Measurements from ENCODE around the gene C16orf54. TPM values are rescaled to one million over a fixed set of nuclear protein-coding genes. Genes with fewer than 3 reads are reported as not detected.
"Not testable (repeated sequence)": the region's sequence is repeated elsewhere in the genome, so short reads cannot be mapped to it uniquely, and the experiment has no call there.

Gene C16orf54
- total and polyA plus RNA-seq, 10 of the 15 experiments (the other 5 are each of a cell fraction or from before 2014, with no cell fraction given) = 2.1 to 13.3 (median 5.4) TPM

GRCh38 chr16:29694384-29695195 is 51.2 kb downstream of the C16orf54 start (continued):
- TF ChIP-seq, protein P1, sequence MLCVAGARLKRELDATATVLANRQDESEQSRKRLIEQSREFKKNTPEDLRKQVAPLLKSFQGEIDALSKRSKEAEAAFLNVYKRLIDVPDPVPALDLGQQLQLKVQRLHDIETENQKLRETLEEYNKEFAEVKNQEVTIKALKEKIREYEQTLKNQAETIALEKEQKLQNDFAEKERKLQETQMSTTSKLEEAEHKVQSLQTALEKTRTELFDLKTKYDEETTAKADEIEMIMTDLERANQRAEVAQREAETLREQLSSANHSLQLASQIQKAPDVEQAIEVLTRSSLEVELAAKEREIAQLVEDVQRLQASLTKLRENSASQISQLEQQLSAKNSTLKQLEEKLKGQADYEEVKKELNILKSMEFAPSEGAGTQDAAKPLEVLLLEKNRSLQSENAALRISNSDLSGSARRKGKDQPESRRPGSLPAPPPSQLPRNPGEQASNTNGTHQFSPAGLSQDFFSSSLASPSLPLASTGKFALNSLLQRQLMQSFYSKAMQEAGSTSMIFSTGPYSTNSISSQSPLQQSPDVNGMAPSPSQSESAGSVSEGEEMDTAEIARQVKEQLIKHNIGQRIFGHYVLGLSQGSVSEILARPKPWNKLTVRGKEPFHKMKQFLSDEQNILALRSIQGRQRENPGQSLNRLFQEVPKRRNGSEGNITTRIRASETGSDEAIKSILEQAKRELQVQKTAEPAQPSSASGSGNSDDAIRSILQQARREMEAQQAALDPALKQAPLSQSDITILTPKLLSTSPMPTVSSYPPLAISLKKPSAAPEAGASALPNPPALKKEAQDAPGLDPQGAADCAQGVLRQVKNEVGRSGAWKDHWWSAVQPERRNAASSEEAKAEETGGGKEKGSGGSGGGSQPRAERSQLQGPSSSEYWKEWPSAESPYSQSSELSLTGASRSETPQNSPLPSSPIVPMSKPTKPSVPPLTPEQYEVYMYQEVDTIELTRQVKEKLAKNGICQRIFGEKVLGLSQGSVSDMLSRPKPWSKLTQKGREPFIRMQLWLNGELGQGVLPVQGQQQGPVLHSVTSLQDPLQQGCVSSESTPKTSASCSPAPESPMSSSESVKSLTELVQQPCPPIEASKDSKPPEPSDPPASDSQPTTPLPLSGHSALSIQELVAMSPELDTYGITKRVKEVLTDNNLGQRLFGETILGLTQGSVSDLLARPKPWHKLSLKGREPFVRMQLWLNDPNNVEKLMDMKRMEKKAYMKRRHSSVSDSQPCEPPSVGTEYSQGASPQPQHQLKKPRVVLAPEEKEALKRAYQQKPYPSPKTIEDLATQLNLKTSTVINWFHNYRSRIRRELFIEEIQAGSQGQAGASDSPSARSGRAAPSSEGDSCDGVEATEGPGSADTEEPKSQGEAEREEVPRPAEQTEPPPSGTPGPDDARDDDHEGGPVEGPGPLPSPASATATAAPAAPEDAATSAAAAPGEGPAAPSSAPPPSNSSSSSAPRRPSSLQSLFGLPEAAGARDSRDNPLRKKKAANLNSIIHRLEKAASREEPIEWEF (IDR thresholded peaks at IDR 0.05; ENCODE audit: insufficient replicate concordance, low read depth, low read length) = no peak
- TF ChIP-seq SUZ12 (IDR thresholded peaks at IDR 0.05; ENCODE audit: unreplicated experiment) = no peak
- TF ChIP-seq, protein P2, sequence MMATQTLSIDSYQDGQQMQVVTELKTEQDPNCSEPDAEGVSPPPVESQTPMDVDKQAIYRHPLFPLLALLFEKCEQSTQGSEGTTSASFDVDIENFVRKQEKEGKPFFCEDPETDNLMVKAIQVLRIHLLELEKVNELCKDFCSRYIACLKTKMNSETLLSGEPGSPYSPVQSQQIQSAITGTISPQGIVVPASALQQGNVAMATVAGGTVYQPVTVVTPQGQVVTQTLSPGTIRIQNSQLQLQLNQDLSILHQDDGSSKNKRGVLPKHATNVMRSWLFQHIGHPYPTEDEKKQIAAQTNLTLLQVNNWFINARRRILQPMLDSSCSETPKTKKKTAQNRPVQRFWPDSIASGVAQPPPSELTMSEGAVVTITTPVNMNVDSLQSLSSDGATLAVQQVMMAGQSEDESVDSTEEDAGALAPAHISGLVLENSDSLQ (IDR thresholded peaks at IDR 0.05) = 0 out of 2 replicates have a peak, but pooled peaks have one; percentile 12
- TF ChIP-seq IKZF1 (conservative IDR thresholded peaks at IDR 0.05) = no peak
- TF ChIP-seq SUPT20H (IDR thresholded peaks at IDR 0.05; ENCODE audit: borderline replicate concordance, control insufficient read depth, low read depth, low read length) = no peak
- TF ChIP-seq ESRRA (IDR thresholded peaks at IDR 0.05; ENCODE audit: low read length) = no peak
- no peak for TF ChIP-seq USF1 (IDR thresholded peaks at IDR 0.05; ENCODE audit: borderline replicate concordance, extremely low read length, insufficient read depth, low read depth, low read length)

GRCh38 chr16:29692606-29693005 is 53.2 kb downstream of the C16orf54 start:
- SMC1A ChIA-PET (ENCODE audit: uncharacterized antibody, unreplicated experiment) = not testable (repeated sequence)

More at GRCh38 chr16:29692606-29693005, 53.2 kb downstream of the C16orf54 start:
- intact Hi-C loops (cut with micrococcal nuclease; ENCODE audit: unreplicated experiment); FAIRE-seq; H3K79me2 ChIP-seq (ENCODE audit: control insufficient read depth, insufficient read depth, low read length); H3K27ac ChIP-seq (ENCODE audit: control insufficient read depth, insufficient read depth); ATAC-seq; RAD21 ChIA-PET (ENCODE audit: unreplicated experiment); DNase-seq (ENCODE audit: low read depth, low spot score); H3K27me3 ChIP-seq (replicated peaks in 1 of 2; ENCODE audit: control insufficient read depth in 2 of 2, insufficient read depth in 2 of 2, low read length in 1 of 2); H4K20me1 ChIP-seq (ENCODE audit: control insufficient read depth, insufficient read depth); in situ Hi-C loops (cut with MboI); BruUV-seq (replicated peaks); H3K9ac ChIP-seq (ENCODE audit: control insufficient read depth, insufficient read depth, low read length); H3K36me3 ChIP-seq (ENCODE audit: control insufficient read depth in 2 of 2, insufficient read depth in 2 of 2, low read length in 1 of 2); H3K4me2 ChIP-seq (ENCODE audit: control insufficient read depth, insufficient read depth); H2AFZ ChIP-seq (ENCODE audit: control insufficient read depth, low read depth, low read length); H3K4me3 ChIP-seq; H3K9me3 ChIP-seq (replicated peaks; ENCODE audit: control insufficient read depth, insufficient read depth, low read length): not testable (repeated sequence)
- ChIA-PET POLR2A (interaction anchor here (0.6 kb wide), 1 partner anchor 216 kb away, joined by 3 read pairs; no protein-coding TSS in a partner anchor), CTCF (interaction anchor here (0.6 to 3.1 kb wide), 5 partner anchors 9 to 206 kb away, joined by 3 to 23 read pairs (median 9); no protein-coding TSS in a partner anchor)
- 92% methylated on average over 26 of the region's 26 CpGs for WGBS (ENCODE audit: insufficient coverage, insufficient replicate concordance, low lambda C conversion rate, missing lambda C conversion rate)
- peaks cover 12% of the 10 kb centered on the region for H3K4me1 ChIP-seq (ENCODE audit: control insufficient read depth, insufficient read depth, low read length)

Data from GM12878 (cell line).